ENCODE data around the gene RFNG.

- TF ChIP-seq CTCF (IDR thresholded peaks at IDR 0.05) (no peak), POLR2A (IDR thresholded peaks at IDR 0.05) (no peak), EP300 (IDR thresholded peaks at IDR 0.05) (no peak)
Measured at GRCh38 chr17:82013341-82013740, 38.3 kb downstream of the RFNG start.
